Loucy (cell line): ENCODE measurements around the gene MYL6.

Experiments
- H2AFZ ChIP-seq: fragments of 200-600 bp; sonication (generic); 2 replicates; pipeline ENCODE4 v1.6.0; 2016; ENCODE audit warnings: antibody characterized with exemption, mild to moderate bottlenecking, low read length, moderate library complexity
- H3F3A ChIP-seq: fragments of 200-600 bp; 2 replicates; pipeline ENCODE4 v1.6.0; 2016; ENCODE audit warnings: antibody characterized with exemption, low read depth, mild to moderate bottlenecking
- H3K27me3 ChIP-seq: fragments of 200-600 bp; sonication (generic); 2 replicates; pipeline ENCODE4 v1.6.1; 2014; ENCODE audit warnings: low read length, mild to moderate bottlenecking; ENCODE audit not compliant: insufficient read depth, poor library complexity, severe bottlenecking
- H3K36me3 ChIP-seq: fragments of 200-600 bp; sonication (generic); 2 replicates; pipeline ENCODE4 v1.6.1; 2016; ENCODE audit warnings: low read length; ENCODE audit not compliant: insufficient read depth
- H3K4me1 ChIP-seq: fragments of 200-600 bp; sonication (generic); 2 replicates; pipeline ENCODE4 v1.5.1; 2014; ENCODE audit warnings: low read length, mild to moderate bottlenecking; ENCODE audit not compliant: insufficient read depth, poor library complexity, severe bottlenecking
- H3K4me2 ChIP-seq: fragments of 200-600 bp; sonication (generic); 2 replicates; pipeline ENCODE4 v1.6.0; 2014; ENCODE audit warnings: antibody characterized with exemption, low read length, low read depth, mild to moderate bottlenecking; ENCODE audit not compliant: poor library complexity, severe bottlenecking
- H3K4me3 ChIP-seq: fragments of 200-600 bp; sonication (generic); 2 replicates; pipeline ENCODE4 v1.5.1; 2014; ENCODE audit warnings: low read length, mild to moderate bottlenecking, mixed read lengths; ENCODE audit not compliant: poor library complexity, severe bottlenecking
- H3K79me2 ChIP-seq: fragments of 200-600 bp; sonication (generic); 2 replicates; pipeline ENCODE4 v1.6.1; 2014; ENCODE audit warnings: low read length; ENCODE audit not compliant: insufficient read depth
- H3K9ac ChIP-seq: fragments of 200-600 bp; sonication (generic); 2 replicates; pipeline ENCODE4 v1.6.0; 2014; ENCODE audit warnings: mild to moderate bottlenecking, low read depth, low read length, moderate library complexity; ENCODE audit not compliant: poor library complexity, severe bottlenecking
- H3K9me2 ChIP-seq: fragments of 200-600 bp; sonication (generic); replicated peaks from 2 replicates; pipeline ENCODE4 v1.6.1; 2016; ENCODE audit warnings: low read depth, low read length, mixed read lengths
- H3K9me3 ChIP-seq: fragments of 200-600 bp; sonication (generic); 2 replicates; pipeline ENCODE4 v1.6.1; 2014; ENCODE audit warnings: mild to moderate bottlenecking, antibody characterized with exemption, low read length, low read depth; ENCODE audit not compliant: insufficient read depth
- H4K20me1 ChIP-seq: fragments of 200-600 bp; sonication (generic); 2 replicates; pipeline ENCODE4 v1.6.0; 2014; ENCODE audit warnings: antibody characterized with exemption, low read length, mild to moderate bottlenecking; ENCODE audit not compliant: insufficient read depth, poor library complexity, severe bottlenecking
- CTCF ChIP-seq: fragments of 200-600 bp; sonication (generic); conservative IDR thresholded peaks from 2 replicates; pipeline ENCODE4 v1.5.1; 2014; ENCODE audit warnings: mild to moderate bottlenecking, antibody characterized with exemption, low read length
- EZH2phosphoT487 ChIP-seq: fragments of 200-600 bp; IDR thresholded peaks from 2 replicates; pipeline ENCODE4 v1.6.1; 2018; ENCODE audit warnings: antibody characterized with exemption, mild to moderate bottlenecking, moderate library complexity, borderline replicate concordance

The MYL6 gene

GRCh38 chr12:56202838-56203237, 44.7 kb downstream of the MYL6 start:
- Histone ChIP-seq H3K4me1 (no peaks in the 10 kb centered on the region), H2AFZ (no peak overlapping the region), H3K9me3 (no peaks in the 10 kb centered on the region), H4K20me1 (no peaks in the 10 kb centered on the region), H3K4me2 (no peak overlapping the region), H3K9me2 (no peaks in the 10 kb centered on the region), H3K27me3 (no peaks in the 10 kb centered on the region), H3K36me3 (peaks cover 25% of the 10 kb centered on the region; the same call in 1 of the 2 replicates), H3K79me2 (no peaks in the 10 kb centered on the region), H3F3A (no peaks in the 10 kb centered on the region), H3K9ac (no peak overlapping the region), H3K4me3 (no peak overlapping the region)
- TF ChIP-seq EZH2phosphoT487 (no peak), CTCF (no peak)

GRCh38 chr12:56204275-56204674, 46.1 kb downstream of the MYL6 start:
- Histone ChIP-seq H4K20me1 (no peaks in the 10 kb centered on the region), H3K4me1 (no peaks in the 10 kb centered on the region), H3K36me3 (peaks cover 28% of the 10 kb centered on the region; the same call in 1 of the 2 replicates), H3F3A (no peaks in the 10 kb centered on the region), H3K27me3 (no peaks in the 10 kb centered on the region), H3K9me3 (no peaks in the 10 kb centered on the region), H2AFZ (no peak overlapping the region), H3K9ac (no peak overlapping the region), H3K9me2 (no peaks in the 10 kb centered on the region), H3K4me3 (no peak overlapping the region), H3K79me2 (no peaks in the 10 kb centered on the region), H3K4me2 (no peak overlapping the region)
- TF ChIP-seq CTCF = no peak
- TF ChIP-seq EZH2phosphoT487 = no peak

DNA sequence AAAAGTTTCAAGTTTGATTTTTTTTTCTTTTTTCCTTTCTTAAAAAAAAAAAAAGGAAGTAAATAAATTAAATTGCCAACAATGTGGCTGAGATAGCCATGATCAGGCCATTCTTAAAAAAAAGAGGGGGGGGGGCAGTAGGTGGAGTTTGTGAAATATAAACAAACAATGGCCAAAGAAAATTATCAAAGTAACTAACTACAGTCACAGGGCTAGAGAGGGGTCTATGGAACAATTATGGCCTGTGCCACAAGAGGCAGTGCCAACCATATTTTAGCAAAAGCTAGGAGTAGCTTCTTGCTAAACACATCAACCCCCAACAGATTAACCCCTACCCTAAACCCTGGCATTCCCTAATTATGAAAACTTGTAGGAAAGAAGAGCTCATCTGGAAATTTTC, 47.3 kb downstream of the MYL6 start:
- Histone ChIP-seq H3K4me2 (no peak overlapping the region), H3K79me2 (no peaks in the 10 kb centered on the region), H2AFZ (no peak overlapping the region), H3K9ac (no peak overlapping the region), H3K9me2 (no peaks in the 10 kb centered on the region), H4K20me1 (no peaks in the 10 kb centered on the region), H3K9me3 (no peaks in the 10 kb centered on the region), H3K4me3 (no peak overlapping the region), H3K27me3 (no peaks in the 10 kb centered on the region), H3F3A (no peaks in the 10 kb centered on the region), H3K4me1 (no peaks in the 10 kb centered on the region), H3K36me3 (peaks cover 37% of the 10 kb centered on the region; the same call in 1 of the 2 replicates)
- TF ChIP-seq EZH2phosphoT487 = no peak
- peak; percentile 47 for TF ChIP-seq CTCF
